Measurements from ENCODE around the gene ABL2.
"Not testable (repeated sequence)": the region's sequence is repeated elsewhere in the genome, so short reads cannot be mapped to it uniquely, and the experiment has no call there.

Gene ABL2

DNA sequence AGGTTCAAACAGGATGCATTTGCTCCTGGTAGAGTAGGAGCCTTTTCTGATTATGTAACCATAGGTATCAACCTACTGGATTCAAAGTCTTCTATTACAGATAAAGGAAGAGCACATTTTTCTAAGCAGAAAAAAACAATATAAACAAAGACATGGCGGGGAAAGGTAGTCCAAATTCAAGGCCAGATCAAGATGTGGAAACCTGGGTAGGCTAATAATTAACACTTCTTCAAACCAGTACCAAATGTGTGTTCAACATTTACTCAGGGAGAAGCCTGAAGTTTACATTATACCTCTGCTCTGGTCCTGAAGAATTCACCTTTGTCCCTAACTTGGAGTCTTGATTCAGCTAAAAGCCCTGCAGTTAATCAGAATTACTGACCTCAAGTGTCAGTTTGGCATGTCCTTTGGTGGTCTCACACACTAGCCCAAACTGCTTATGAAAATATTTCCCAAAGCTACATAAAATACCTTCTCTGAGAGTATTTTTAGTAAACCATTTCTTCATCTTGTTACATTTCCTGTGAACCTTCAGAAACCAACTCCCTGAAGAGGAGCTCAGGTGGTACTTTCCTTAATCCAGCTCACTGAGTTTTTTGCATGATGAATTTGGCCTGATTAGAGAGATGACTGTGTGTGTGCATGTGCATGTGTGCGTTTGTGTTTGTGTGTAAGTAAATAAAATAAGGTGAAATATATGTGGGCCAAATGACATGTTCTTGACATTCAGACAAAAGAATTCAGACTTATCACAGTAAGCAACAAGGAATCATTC lies 77.4 kb downstream of the ABL2 start:
- Mint-ChIP-seq H3K4me1 (peaks cover 22% of the 10 kb centered on the region), H3K27me3 (no peaks in the 10 kb centered on the region), H3K9me3 (peaks cover 2% of the 10 kb centered on the region), H3K27ac (peak overlapping the region; percentile 22), H3K4me3 (no peak overlapping the region), H3K36me3 (peaks cover 18% of the 10 kb centered on the region)
- ATAC-seq (ENCODE audit: low read depth): no peak
- DNase-seq (ENCODE audit: low spot score in 2 of 2): no peak

DNA sequence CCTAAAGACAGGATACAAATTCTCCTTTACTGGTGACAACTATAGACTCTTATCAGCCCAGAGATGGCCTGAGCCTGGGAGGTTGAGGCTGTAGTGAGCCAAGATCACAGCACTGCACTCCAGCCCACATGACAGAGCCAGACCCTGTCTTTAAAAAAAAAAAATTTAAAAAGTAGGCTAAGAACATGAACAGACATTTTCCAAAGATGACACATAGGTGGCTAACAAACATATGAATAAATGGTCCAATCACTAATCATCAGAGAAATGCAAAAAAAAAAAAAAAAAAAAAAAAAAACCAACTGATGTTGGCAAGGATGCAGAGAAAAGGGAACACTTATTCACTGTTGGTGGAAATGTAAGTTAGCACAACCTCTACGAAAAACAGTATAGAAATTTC lies 82.6 kb downstream of the ABL2 start:
- ATAC-seq (ENCODE audit: low read depth): no peak
- H3K4me1 Mint-ChIP-seq: peaks cover 16% of the 10 kb centered on the region
- H3K9me3 Mint-ChIP-seq: peaks cover 2% of the 10 kb centered on the region

DNA sequence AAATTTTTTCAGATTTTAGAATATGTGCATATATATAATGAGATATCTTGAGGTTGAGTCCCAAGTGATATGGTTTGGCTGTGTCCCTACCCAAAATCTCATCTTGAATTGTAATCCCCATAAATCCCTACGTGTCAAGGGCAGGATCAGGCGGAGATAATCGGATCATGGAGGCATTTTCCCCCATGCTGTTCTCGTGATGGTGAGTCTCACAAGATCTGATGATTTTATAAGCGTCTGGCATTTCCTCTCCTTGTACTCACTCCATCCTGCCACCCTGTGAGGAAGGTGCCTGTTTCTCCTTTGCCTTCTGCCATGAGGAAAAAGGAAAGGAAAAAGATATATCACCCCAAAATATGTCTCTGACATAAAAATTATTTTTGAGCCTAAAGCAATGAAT lies 83.0 kb downstream of the ABL2 start:
- Mint-ChIP-seq H3K4me3 (no peak overlapping the region), H3K27ac (no peak overlapping the region), H3K27me3 (no peaks in the 10 kb centered on the region), H3K36me3 (peaks cover 21% of the 10 kb centered on the region), H3K9me3 (peaks cover 2% of the 10 kb centered on the region), H3K4me1 (peaks cover 20% of the 10 kb centered on the region)
- no peak for DNase-seq (ENCODE audit: low spot score in 2 of 2)
- ATAC-seq (ENCODE audit: low read depth): no peak

More for the DNA sequence above, 82.6 kb downstream of the ABL2 start:
- DNase-seq (ENCODE audit: low spot score in 2 of 2): no peak
- Mint-ChIP-seq H3K27me3 (no peaks in the 10 kb centered on the region), H3K4me3 (no peak overlapping the region), H3K36me3 (peaks cover 21% of the 10 kb centered on the region), H3K27ac (no peak overlapping the region)

DNA sequence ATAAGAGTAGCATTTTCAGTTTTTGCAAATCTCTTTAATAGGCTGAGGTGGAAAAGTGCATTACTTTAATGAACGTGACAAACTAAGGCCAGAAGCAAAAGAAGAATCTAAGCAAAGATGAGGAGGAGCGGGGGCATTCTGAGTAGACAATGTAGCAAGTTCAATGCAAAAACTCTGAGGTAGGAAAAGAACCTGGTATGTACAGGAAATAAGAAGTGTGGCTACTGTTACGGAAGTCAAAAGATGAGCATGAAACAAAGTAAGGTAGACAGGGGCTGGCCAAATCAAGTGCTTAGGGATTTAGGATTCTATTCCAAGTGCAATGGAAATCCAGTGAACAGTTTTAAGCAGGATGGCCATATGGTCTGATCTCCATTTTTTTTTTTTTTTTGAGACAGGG lies 84.0 kb downstream of the ABL2 start:
- DNase-seq (ENCODE audit: low spot score in 2 of 2) (no peak), ATAC-seq (ENCODE audit: low read depth) (no peak)
- no peaks in the 10 kb centered on the region for H3K27me3 Mint-ChIP-seq
- peaks cover 14% of the 10 kb centered on the region for H3K4me1 Mint-ChIP-seq
- no peaks in the 10 kb centered on the region for H3K9me3 Mint-ChIP-seq
- H3K36me3 Mint-ChIP-seq: peaks cover 20% of the 10 kb centered on the region
- no peak overlapping the region for H3K4me3 Mint-ChIP-seq
- H3K27ac Mint-ChIP-seq: no peak overlapping the region

DNA sequence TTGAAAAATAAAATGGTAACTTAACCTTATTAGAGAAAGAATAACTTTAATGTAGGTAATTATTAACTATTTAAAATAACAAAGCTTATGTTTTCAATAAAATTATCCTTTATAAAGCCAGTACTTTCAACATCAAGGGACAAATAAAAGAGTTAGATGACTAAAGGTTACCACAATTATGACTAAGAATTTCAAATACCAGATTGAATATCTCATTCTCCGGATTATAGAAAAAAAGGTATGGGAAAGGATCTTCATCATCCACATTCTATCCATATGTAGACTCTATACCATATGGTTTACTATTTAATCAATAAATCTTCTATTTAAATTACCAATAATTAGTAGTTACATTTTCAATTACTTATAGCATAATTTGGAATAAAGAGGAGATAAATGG lies 84.9 kb downstream of the ABL2 start:
- DNase-seq (ENCODE audit: low spot score in 2 of 2): no peak
- H3K4me3 Mint-ChIP-seq: no peak overlapping the region
- peaks cover 19% of the 10 kb centered on the region for H3K4me1 Mint-ChIP-seq
- H3K9me3 Mint-ChIP-seq: no peaks in the 10 kb centered on the region
- H3K36me3 Mint-ChIP-seq: peaks cover 23% of the 10 kb centered on the region
- no peak for ATAC-seq (ENCODE audit: low read depth)
- no peaks in the 10 kb centered on the region for H3K27me3 Mint-ChIP-seq
- no peak overlapping the region for H3K27ac Mint-ChIP-seq

DNA sequence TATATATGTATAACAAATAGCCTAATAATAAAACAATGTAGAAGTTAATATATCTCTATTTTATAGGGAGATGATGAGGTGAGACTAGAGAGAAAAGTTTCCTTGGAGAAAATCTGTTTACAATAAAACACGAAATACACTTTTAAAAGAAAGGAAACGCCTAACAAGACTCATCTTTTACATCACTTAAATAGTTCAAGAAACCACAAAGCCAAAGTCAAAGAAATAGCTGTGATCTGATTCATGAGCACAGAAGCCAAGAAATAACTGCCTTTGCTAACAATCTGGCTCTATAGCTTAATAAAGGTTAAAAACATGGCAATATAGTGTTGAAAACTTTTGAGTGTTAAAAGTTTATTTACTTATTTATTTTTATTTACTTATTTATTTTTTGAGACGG lies 86.2 kb downstream of the ABL2 start:
- H3K27ac Mint-ChIP-seq: no peak overlapping the region
- H3K4me1 Mint-ChIP-seq: peaks cover 22% of the 10 kb centered on the region
- H3K4me3 Mint-ChIP-seq: no peak overlapping the region
- no peak for ATAC-seq (ENCODE audit: low read depth)
- H3K36me3 Mint-ChIP-seq: peaks cover 18% of the 10 kb centered on the region
- H3K27me3 Mint-ChIP-seq: no peaks in the 10 kb centered on the region
- no peaks in the 10 kb centered on the region for H3K9me3 Mint-ChIP-seq
- DNase-seq (ENCODE audit: low spot score in 2 of 2): no peak

DNA sequence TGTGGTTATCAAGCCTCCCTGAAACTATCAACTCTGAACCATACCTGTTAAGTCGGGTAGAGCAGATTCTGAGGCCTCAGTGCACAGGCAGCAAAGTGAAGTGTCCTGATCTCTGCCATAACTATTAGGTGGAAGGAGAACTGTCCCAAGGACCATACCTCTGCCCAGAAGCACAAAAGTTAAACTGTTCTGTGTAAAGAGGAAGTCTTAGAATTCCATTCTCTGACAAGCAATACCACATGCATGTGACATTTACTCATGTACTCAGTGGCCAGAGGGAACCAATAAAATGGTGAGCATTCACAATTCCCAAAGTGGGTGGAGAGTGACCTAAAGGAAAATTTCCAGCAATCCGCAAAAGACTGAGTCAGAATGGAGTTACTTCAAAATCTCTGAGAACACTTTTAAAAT lies 86.6 kb downstream of the ABL2 start:
- H3K9me3 Mint-ChIP-seq: no peaks in the 10 kb centered on the region
- no peak overlapping the region for H3K4me3 Mint-ChIP-seq
- peak overlapping the region; percentile 62 for H3K27ac Mint-ChIP-seq
- H3K36me3 Mint-ChIP-seq: peaks cover 15% of the 10 kb centered on the region
- H3K27me3 Mint-ChIP-seq: no peaks in the 10 kb centered on the region
- peak; percentile 56 for ATAC-seq (ENCODE audit: low read depth)
- H3K4me1 Mint-ChIP-seq: peaks cover 22% of the 10 kb centered on the region
- no peak for DNase-seq (ENCODE audit: low spot score in 2 of 2)

DNA sequence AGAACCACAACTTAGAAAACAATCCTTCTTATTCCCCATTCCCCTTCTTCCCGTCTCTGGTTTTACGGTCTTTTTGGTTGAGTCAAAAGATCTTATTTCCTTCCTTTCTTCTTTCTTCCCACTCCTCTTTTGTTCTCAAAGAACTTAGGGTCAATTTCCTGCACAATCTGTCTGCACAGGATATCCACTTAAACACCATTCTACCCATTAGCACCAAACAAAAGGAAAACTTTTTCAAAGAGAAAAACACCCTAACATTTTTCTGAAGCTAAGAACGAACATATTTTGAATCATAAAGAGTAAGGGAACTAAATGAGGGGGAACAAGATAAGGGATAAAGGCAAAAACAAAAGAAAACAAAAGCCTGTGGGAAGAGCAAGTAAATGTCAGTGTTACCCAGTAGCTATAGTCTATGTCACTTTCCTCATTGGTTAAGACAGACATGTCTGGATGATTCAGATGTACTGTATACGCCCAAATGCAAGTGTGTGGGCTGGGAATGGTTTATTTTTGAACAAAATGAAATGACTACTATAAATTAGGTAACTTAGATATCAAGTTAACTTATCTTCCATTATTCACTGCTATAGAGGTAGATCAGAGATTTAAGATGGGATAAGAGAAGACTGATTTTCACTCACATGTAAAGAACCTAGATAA lies 87.8 kb downstream of the ABL2 start:
- no peak overlapping the region for H3K27ac Mint-ChIP-seq
- H3K36me3 Mint-ChIP-seq: peaks cover 15% of the 10 kb centered on the region
- no peaks in the 10 kb centered on the region for H3K9me3 Mint-ChIP-seq
- H3K4me3 Mint-ChIP-seq: no peak overlapping the region
- peaks cover 22% of the 10 kb centered on the region for H3K4me1 Mint-ChIP-seq
- DNase-seq (ENCODE audit: low spot score in 2 of 2): no peak
- ATAC-seq (ENCODE audit: low read depth): no peak
- H3K27me3 Mint-ChIP-seq: no peaks in the 10 kb centered on the region

DNA sequence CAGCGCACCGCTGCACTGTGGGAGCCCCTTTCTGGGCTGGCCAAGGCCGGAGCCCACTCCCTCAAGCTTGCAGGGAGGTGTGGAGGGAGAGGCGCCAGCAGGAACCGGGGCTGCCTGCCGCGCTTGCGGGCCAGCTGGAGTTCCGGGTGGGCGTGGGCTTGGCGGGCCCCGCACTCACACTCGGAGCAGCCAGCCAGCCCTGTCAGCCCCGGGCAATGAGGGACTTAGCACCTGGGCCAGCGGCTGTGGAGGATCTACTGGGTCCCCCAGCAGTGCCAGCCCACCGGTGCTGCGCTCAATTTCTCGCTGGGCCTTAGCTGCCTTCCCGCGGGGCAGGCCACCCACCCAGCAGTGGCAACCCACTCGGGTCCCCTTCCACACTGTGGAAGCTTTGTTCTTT lies 90.7 kb downstream of the ABL2 start:
- ATAC-seq (ENCODE audit: low read depth); H3K27ac Mint-ChIP-seq; H3K9me3 Mint-ChIP-seq; H3K36me3 Mint-ChIP-seq; DNase-seq (ENCODE audit: low spot score in 2 of 2); H3K27me3 Mint-ChIP-seq; H3K4me3 Mint-ChIP-seq: not testable (repeated sequence)
- peaks cover 19% of the 10 kb centered on the region for H3K4me1 Mint-ChIP-seq

DNA sequence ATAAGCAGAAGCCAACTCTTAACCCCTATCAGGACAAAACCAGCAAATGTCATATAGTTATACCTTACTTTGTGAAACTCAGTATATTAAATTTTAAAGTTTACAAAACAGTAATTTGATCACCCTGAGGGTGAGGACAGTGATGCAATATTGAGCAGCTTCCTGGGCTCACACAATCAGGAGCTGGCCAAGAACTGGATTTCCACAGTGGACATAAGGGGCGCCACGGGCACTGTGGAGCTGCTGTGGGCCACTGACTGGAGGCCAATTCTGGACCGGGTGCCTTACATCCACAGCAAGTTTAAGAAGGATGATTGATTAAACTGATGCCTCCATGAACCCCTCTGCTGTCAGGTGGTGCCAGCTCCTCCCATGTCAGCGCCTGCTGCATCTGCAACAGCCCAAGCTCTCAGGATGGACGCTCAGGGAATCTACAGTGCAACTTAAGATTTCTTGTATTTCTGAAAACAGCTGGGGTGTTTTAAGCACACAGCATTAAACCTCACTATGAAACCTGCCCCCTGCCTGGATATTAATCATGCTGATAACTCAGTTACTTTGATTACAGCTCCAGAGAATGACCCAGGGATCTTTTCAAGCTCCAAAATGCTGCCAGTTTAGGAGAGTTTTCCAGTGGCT lies 91.7 kb downstream of the ABL2 start:
- Mint-ChIP-seq H3K27ac (no peak overlapping the region), H3K27me3 (no peaks in the 10 kb centered on the region), H3K36me3 (peaks cover 10% of the 10 kb centered on the region), H3K9me3 (no peaks in the 10 kb centered on the region), H3K4me1 (peaks cover 16% of the 10 kb centered on the region), H3K4me3 (no peak overlapping the region)
- ATAC-seq (ENCODE audit: low read depth): no peak
- no peak for DNase-seq (ENCODE audit: low spot score in 2 of 2)

DNA sequence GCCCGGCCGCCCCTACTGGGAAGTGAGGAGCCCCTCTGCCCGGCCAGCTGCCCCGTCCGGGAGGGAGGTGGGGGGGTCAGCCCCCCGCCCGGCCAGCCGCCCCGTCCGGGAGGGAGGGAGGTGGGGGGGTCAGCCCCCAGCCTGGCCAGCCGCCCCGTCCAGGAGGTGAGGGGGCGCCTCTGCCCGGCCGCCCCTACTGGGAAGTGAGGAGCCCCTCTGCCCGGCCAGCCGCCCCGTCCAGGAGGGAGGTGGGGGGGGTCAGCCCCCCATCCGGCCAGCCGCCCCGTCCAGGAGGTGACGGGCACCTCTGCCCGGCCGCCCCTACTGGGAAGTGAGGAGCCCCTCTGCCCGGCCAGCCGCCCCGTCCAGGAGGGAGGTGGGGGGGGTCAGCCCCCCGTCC lies 93.8 kb downstream of the ABL2 start:
- DNase-seq (ENCODE audit: low spot score in 2 of 2); ATAC-seq (ENCODE audit: low read depth); H3K27ac Mint-ChIP-seq; H3K4me3 Mint-ChIP-seq; H3K9me3 Mint-ChIP-seq; H3K36me3 Mint-ChIP-seq; H3K27me3 Mint-ChIP-seq: not testable (repeated sequence)
- H3K4me1 Mint-ChIP-seq: peaks cover 11% of the 10 kb centered on the region

DNA sequence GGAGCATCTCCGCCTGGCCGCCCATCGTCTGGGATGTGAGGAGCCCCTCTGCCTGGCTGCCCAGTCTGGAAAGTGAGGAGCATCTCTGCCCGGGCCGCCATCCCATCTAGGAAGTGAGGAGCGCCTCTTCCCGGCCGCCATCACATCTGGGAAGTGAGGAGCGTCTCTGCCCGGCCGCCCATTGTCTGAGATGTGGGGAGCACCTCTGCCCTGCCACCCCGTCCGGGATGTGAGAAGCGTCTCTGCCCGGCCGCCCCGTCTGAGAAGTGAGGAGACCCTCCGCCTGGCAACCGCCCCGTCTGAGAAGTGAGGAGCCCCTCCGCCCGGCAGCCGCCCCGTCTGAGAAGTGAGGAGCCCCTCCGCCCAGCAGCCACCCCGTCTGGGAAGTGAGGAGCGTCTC lies 94.3 kb downstream of the ABL2 start:
- not testable (repeated sequence) for DNase-seq (ENCODE audit: low spot score in 2 of 2); H3K36me3 Mint-ChIP-seq; ATAC-seq (ENCODE audit: low read depth); H3K27me3 Mint-ChIP-seq; H3K4me3 Mint-ChIP-seq; H3K4me1 Mint-ChIP-seq; H3K9me3 Mint-ChIP-seq; H3K27ac Mint-ChIP-seq

DNA sequence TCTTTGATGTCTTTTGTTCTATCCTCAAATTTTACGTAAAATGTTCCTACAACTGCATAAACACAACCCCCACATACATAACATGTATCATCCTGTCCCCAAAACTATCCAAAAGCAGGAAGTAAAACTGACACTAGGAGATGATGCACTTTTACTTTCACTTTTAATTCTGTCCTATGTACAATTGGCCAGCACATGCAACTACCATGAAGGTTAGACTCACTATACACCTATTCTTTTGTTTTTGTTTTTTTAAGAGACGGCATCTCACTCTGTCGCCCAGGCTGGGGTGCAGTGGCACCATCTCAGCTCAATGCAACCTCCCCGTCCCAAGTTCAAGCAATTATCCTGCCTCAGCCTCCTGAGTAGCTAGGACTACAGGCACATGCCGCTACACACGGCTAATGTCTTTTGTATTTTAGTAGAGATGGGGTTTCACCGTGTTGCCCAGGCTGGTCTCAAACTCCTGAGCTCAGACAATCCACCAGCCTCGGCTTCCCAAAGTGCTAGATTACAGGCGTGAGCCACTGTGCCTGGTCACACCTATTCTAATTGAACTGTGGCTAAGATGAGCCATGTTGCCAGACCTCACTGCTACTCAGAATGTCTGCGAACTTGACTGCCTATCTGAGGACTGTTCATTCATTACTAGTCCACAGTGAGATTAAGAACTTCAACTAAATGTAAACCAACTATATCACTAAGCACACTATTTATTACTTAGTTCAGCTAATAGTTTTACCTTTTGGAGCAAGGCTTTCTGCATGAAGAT lies 99.6 kb downstream of the ABL2 start:
- no peaks in the 10 kb centered on the region for H3K27me3 Mint-ChIP-seq
- H3K4me1 Mint-ChIP-seq: peaks cover 9% of the 10 kb centered on the region
- H3K36me3 Mint-ChIP-seq: peaks cover 5% of the 10 kb centered on the region
- ATAC-seq (ENCODE audit: low read depth) (peak; percentile 100), DNase-seq (ENCODE audit: low spot score in 2 of 2) (peak; percentile 16 to 34)
- peaks cover 1% of the 10 kb centered on the region for H3K9me3 Mint-ChIP-seq
- peak overlapping the region; percentile 61 for H3K4me3 Mint-ChIP-seq
- H3K27ac Mint-ChIP-seq: peak overlapping the region; percentile 78

DNA sequence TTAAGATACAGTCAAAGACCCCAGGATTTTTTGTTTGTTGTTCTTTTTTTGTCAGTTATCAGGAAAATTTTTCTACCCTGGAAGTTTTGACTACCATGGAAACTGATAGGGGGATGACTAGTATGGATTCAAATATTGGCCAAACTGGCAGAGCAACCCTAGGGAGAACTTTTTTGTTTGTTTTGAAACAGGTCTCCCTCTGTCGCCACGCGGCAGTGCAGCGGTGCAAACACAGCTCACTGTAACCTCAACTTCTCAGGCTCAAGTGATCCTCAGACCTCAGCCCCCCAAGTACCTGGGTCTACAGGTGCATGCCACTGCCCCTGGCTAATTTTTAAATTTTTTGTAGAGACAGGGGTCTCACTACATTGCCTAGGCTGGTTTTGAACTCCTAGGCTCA lies 101.0 kb downstream of the ABL2 start:
- DNase-seq (ENCODE audit: low spot score in 2 of 2) (no peak), ATAC-seq (ENCODE audit: low read depth) (no peak)
- Mint-ChIP-seq H3K27ac (no peak overlapping the region), H3K4me1 (peaks cover 13% of the 10 kb centered on the region), H3K9me3 (peaks cover 1% of the 10 kb centered on the region), H3K4me3 (no peak overlapping the region), H3K36me3 (peaks cover 9% of the 10 kb centered on the region), H3K27me3 (no peaks in the 10 kb centered on the region)

Measured in memory B cell (primary cell).